Keratinocyte (primary cell): ENCODE data around the gene TCF15. TPM values are rescaled to one million over a fixed set of nuclear protein-coding genes. Genes with fewer than 3 reads are reported as not detected.

Experiments
- DNase-seq: peaks from one replicate; pipeline ENCODE4 v3.0.0-alpha.2; 2011; ENCODE audit warnings: low read depth, missing footprints, low spot score
- FAIRE-seq: peaks from 2 replicates; lab custom pipeline; 2011; peaks lifted over from hg19 to GRCh38; lab: Jason Lieb, UNC
- H2AFZ ChIP-seq: 2 replicates; pipeline ENCODE4 v1.6.0; 2012; ENCODE audit warnings: low read length, control low read depth, inconsistent platforms; ENCODE audit not compliant: control insufficient read depth
- H3K27ac ChIP-seq: 2 replicates; pipeline ENCODE4 v1.5.1; 2011; ENCODE audit warnings: low read length; ENCODE audit not compliant: control insufficient read depth, insufficient read depth
- H3K27me3 ChIP-seq: 3 replicates; pipeline ENCODE4 v1.6.0; 2011; ENCODE audit warnings: low read length; ENCODE audit not compliant: control insufficient read depth, insufficient read depth; ENCODE audit errors: extremely low read depth
- H3K36me3 ChIP-seq, 2 experiments: 2 replicates in 1 of 2; 3 replicates in 1 of 2; pipeline ENCODE4 v1.5.1; 2011; ENCODE audit warnings: low read length in 2 of 2, mild to moderate bottlenecking in 1 of 2; ENCODE audit not compliant: control insufficient read depth in 2 of 2, insufficient read depth in 2 of 2; ENCODE audit errors: extremely low read depth in 1 of 2
- H3K4me1 ChIP-seq: 3 replicates; pipeline ENCODE4 v1.5.1; 2011; ENCODE audit warnings: low read length; ENCODE audit not compliant: control insufficient read depth, insufficient read depth; ENCODE audit errors: extremely low read depth
- H3K4me2 ChIP-seq: 3 replicates; pipeline ENCODE4 v1.6.0; 2011; ENCODE audit warnings: low read depth, low read length; ENCODE audit not compliant: control insufficient read depth, insufficient read depth; ENCODE audit errors: extremely low read depth
- H3K4me3 ChIP-seq, 3 experiments: fragments of 200-600 bp in 1 of 3; sonication (generic) in 1 of 3; 2 replicates in 2 of 3; 3 replicates in 1 of 3; pipeline ENCODE4 v1.5.1; 2011 to 2016; ENCODE audit warnings: low read length in 3 of 3, mild to moderate bottlenecking in 3 of 3, control low read depth in 2 of 3, inconsistent platforms in 1 of 3, low read depth in 1 of 3, mixed read lengths in 1 of 3, mixed run types in 1 of 3, moderate library complexity in 1 of 3; ENCODE audit not compliant: control insufficient read depth in 2 of 3, insufficient read depth in 2 of 3; ENCODE audit errors: extremely low read depth in 1 of 3
- H3K79me2 ChIP-seq: 2 replicates; pipeline ENCODE4 v1.6.0; 2012; ENCODE audit warnings: low read length; ENCODE audit not compliant: control insufficient read depth, insufficient read depth
- H3K9ac ChIP-seq: 3 replicates; pipeline ENCODE4 v1.6.0; 2011; ENCODE audit warnings: low read length; ENCODE audit not compliant: control insufficient read depth, insufficient read depth; ENCODE audit errors: extremely low read depth
- H3K9me1 ChIP-seq: 3 replicates; pipeline ENCODE4 v1.6.0; 2011; ENCODE audit warnings: low read length; ENCODE audit not compliant: control insufficient read depth, insufficient read depth; ENCODE audit errors: extremely low read depth
- H3K9me3 ChIP-seq: 2 replicates; pipeline ENCODE4 v1.5.1; 2012; ENCODE audit warnings: low read depth, low read length; ENCODE audit not compliant: control insufficient read depth
- H4K20me1 ChIP-seq: 3 replicates; pipeline ENCODE4 v1.6.0; 2011; ENCODE audit warnings: low read length; ENCODE audit not compliant: control insufficient read depth, insufficient read depth; ENCODE audit errors: extremely low read depth
- EZH2 ChIP-seq: IDR thresholded peaks from one replicate; pipeline ENCODE4 v1.6.1; 2012; ENCODE audit warnings: inconsistent platforms, mild to moderate bottlenecking, low read length, moderate library complexity
- dilution Hi-C: fragments of 300-500 bp; cut with MboI; formaldehyde crosslinking; loops from one replicate; pipeline ENCODE4 v1.7.0; 2020; ENCODE audit warnings: low sequenced_read_pairs; ENCODE audit not compliant: extremely low pct_ligation_motif_present
- polyA plus RNA-seq, 5 experiments: library from polyadenylated mRNA; depleted of rRNA in 3 of 5; stranded (reverse) in 3 of 5; stranded (forward) in 1 of 5; unstranded in 1 of 5; fragments of >200 nt; gene quantifications; 1 replicate in 1 of 5; 2 replicates in 3 of 5; 3 replicates in 1 of 5; pipeline versions ENCODE4 v1.2.1 to v1.2.3, GENCODE V29; 2011 to 2012; ENCODE audit warnings: missing spikeins in 2 of 5, low read depth in 1 of 5, low replicate concordance in 1 of 5
- TF ChIP-seq, protein P1 (sequence below), 3 experiments: IDR thresholded peaks in 1 of 3; conservative IDR thresholded peaks in 1 of 3; optimal IDR thresholded peaks in 1 of 3; 2 replicates in 2 of 3; 3 replicates in 1 of 3; pipeline versions ENCODE3 to v1.5.1; 2011; ENCODE audit warnings: low read length in 3 of 3, mild to moderate bottlenecking in 3 of 3, moderate library complexity in 2 of 3, control low read depth in 1 of 3, inconsistent platforms in 1 of 3; ENCODE audit not compliant: insufficient read depth in 2 of 3; ENCODE audit errors: extremely low read depth in 1 of 3

TCF15 gene
- polyA plus RNA-seq, 1 donor (not counting 4 experiments of a cell fraction or from before 2014, with no cell fraction given): not detected

DNA sequence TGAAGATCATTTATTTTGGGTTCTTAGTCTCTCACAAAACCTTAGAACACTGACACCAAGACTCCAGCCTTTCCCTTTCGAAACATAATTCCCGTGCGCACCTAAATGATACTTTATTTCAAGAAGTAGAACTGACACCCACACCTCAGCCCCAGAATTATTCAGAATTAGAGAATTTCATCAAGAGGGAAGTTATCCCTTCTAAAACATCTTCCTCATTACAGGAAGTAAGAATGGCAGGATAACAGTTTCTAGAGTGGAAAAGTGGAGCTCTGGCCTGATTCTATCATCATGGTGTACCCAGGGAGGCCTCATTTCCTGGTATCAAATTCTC, 44.3 kb upstream of the TCF15 start:
- no peak for TF ChIP-seq EZH2
- TF ChIP-seq, protein P1, sequence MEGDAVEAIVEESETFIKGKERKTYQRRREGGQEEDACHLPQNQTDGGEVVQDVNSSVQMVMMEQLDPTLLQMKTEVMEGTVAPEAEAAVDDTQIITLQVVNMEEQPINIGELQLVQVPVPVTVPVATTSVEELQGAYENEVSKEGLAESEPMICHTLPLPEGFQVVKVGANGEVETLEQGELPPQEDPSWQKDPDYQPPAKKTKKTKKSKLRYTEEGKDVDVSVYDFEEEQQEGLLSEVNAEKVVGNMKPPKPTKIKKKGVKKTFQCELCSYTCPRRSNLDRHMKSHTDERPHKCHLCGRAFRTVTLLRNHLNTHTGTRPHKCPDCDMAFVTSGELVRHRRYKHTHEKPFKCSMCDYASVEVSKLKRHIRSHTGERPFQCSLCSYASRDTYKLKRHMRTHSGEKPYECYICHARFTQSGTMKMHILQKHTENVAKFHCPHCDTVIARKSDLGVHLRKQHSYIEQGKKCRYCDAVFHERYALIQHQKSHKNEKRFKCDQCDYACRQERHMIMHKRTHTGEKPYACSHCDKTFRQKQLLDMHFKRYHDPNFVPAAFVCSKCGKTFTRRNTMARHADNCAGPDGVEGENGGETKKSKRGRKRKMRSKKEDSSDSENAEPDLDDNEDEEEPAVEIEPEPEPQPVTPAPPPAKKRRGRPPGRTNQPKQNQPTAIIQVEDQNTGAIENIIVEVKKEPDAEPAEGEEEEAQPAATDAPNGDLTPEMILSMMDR (optimal IDR thresholded peaks at IDR 0.05 in 1 of 3, IDR thresholded peaks at IDR 0.05 in 1 of 3, conservative IDR thresholded peaks at IDR 0.05 in 1 of 3; ENCODE audit: extremely low read depth in 1 of 3, insufficient read depth in 2 of 3, low read length in 3 of 3): no peak
- H2AFZ ChIP-seq: no peak overlapping the region
- H3K9me3 ChIP-seq: no peaks in the 10 kb centered on the region
- H3K36me3 ChIP-seq: peaks cover 9 to 12% of the 10 kb centered on the region in 2 experiments
- peaks cover 4% of the 10 kb centered on the region for H4K20me1 ChIP-seq
- dilution Hi-C loops: no loop called here
- peaks cover 13% of the 10 kb centered on the region for H3K4me1 ChIP-seq
- H3K4me3 ChIP-seq: no peak overlapping the region
- no peak for DNase-seq
- no peak overlapping the region for H3K4me2 ChIP-seq
- peaks cover 28% of the 10 kb centered on the region for H3K79me2 ChIP-seq
- no peaks in the 10 kb centered on the region for H3K27me3 ChIP-seq
- no peaks in the 10 kb centered on the region for H3K9me1 ChIP-seq
- no peak overlapping the region for H3K27ac ChIP-seq
- no peak overlapping the region for H3K9ac ChIP-seq
- FAIRE-seq: no peak

DNA sequence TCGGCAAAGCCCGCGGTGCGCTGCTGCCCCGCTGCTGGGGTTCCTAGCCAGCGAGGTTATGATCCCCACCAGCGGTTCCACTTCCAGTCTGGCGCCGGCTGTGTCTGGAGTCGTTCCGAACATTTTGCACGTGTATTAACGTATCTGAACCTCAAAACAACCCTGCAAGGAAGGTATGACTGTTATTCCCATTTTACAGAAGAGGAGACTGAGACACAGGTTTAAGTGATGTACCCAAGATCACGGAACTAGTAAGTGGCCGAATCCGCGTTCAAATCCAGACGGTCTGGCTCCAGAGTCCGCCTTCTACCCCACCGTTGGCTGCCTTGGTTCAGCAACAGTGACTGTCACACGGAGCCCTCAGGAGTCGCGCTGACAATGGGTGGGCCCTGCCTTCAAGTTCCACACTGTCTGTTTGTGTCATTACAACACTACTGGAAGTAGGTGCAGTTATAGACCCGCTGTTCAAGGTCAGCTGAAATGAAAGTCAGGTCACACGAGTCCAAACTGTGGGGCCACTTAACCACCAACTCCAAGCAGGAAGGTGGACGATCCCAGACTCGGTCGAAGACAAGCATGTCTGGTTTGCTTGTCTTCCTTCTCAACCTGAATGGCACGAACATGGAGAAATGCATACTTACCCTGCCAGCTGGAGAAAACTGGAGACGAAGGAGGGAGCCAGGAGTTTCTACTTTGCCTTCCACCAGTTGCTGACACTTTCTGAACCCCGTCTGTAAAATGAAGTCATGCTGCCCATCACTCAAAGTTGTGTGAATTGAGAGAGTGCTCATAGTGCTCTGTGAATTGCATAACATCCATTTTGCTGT, 43.7 kb upstream of the TCF15 start:
- peaks cover 13% of the 10 kb centered on the region for H3K4me1 ChIP-seq
- DNase-seq (no peak), FAIRE-seq (no peak)
- H3K79me2 ChIP-seq: peaks cover 28% of the 10 kb centered on the region
- peaks cover 9 to 12% of the 10 kb centered on the region in 2 experiments for H3K36me3 ChIP-seq
- H3K9me1 ChIP-seq: no peaks in the 10 kb centered on the region
- no peaks in the 10 kb centered on the region for H3K27me3 ChIP-seq
- H3K4me3 ChIP-seq: peak overlapping the region; percentile 18 to 76 (median 37)
- H3K9me3 ChIP-seq: no peaks in the 10 kb centered on the region
- TF ChIP-seq EZH2: no peak
- TF ChIP-seq, protein P1 (optimal IDR thresholded peaks at IDR 0.05 in 1 of 3, IDR thresholded peaks at IDR 0.05 in 1 of 3, conservative IDR thresholded peaks at IDR 0.05 in 1 of 3; ENCODE audit: extremely low read depth in 1 of 3, insufficient read depth in 2 of 3, low read length in 3 of 3): no peak
- H2AFZ ChIP-seq: peak overlapping the region; percentile 55
- dilution Hi-C loops: no loop called here
- H4K20me1 ChIP-seq: peaks cover 4% of the 10 kb centered on the region
- H3K4me2 ChIP-seq: peak overlapping the region; percentile 40
- peak overlapping the region; percentile 45 for H3K27ac ChIP-seq
- H3K9ac ChIP-seq: no peak overlapping the region
